HG03066 (cell line): ENCODE results near the gene ADAM19.
A peak's percentile ranks its signal among the peaks of the same experiment; 100 is the strongest.
"Not testable (repeated sequence)": the region's sequence is repeated elsewhere in the genome, so short reads cannot be mapped to it uniquely, and the experiment has no call there.

ENCODE experiments used
- ATAC-seq: cut with Tn5 transposase; IDR thresholded peaks from one replicate; pipeline ENCODE4 v1.9.1; 2021; ENCODE audit warnings: low read depth; ENCODE audit not compliant: unreplicated experiment

Gene ADAM19

DNA sequence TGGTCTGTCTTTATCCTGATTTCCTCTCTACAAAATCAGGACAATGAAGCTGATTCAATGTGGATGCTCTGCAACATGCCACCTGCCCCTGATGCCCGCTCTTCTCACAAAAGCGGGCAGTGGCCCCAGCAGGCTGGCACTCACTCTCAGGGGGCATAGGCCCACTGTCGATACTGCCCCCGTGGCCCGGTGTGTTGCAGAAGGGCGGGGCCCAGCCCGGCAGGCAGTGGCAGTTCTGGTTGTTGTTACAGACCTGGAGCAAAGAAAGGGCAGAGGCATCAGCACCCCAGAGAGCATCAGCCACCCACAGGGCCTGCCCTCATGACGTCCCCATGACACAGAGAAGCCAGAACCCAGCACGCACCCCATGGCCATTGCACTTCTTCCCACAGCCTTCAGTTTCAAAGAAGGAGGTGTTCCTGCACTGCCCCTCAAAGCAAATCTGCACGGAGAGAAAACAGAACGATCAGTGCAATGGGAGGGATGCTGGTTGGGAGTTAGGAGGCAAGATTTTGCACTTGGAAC is 84.0 kb downstream of the ADAM19 start:
- ATAC-seq: no peak

DNA sequence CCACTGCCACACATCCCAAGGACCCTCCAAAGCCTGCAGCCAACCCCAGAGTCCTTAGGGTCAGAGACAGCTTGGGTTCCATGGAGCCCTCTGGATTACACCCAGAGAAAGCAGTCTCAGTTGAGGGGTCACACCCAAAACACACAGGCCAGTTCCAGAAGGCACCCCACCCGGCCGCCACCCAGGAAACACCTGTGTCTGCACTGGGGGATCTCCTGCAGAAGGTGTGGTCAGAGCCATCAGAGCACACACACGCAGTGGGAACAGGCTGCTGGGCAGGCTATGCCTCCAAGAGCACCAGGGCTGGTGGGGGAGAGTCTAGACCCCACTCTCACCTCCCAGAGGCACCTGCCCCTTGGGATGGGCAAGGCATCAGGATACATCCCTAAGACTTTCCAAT is 88.2 kb downstream of the ADAM19 start:
- no peak for ATAC-seq

DNA sequence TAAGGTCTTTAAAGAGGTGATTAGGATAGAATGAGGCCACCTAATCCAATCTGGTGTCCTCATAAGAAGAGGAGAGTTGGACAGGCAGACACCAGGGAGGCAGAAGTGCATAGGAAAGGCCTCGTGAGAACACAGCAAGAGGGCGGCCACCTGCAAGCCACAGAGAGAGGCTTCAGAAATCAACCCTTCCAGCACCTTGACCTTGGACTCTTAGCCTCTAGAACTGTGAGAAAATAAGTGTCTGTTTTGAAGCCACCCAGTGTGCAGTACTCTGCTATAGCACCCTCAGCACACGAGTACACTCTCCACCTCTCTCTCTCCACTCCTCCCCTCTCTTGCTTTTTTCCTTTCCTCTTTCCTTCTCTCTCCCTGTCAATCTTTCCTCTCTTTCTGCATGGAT is 88.7 kb downstream of the ADAM19 start:
- ATAC-seq: peak; percentile 46

- ATAC-seq: peak; percentile 51
These were observed 89.3 kb downstream of the ADAM19 start for GRCh38 chr5:157486221-157486681.

DNA sequence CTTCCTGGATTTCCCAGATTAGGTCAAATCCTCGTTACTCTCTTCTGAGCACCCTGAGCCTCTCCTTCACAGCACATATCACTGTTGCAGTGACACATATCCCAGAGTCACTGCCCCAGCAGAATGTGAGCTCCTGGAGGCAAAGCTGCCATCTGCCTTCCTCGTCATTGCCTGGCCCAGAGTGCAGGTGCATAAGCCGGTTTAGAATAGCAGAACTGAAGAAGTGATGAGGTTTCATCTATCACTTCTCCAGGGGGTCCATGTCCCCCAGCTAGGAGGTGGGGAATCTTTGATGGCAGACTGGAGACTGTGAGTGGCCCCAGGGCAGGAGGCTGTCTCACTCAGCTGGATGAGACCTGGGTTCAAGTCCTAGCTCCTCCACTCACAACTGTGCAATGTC is 89.8 kb downstream of the ADAM19 start:
- ATAC-seq: peak; percentile 35

- no peak for ATAC-seq
These were observed 90.2 kb downstream of the ADAM19 start for GRCh38 chr5:157485340-157485739.

DNA sequence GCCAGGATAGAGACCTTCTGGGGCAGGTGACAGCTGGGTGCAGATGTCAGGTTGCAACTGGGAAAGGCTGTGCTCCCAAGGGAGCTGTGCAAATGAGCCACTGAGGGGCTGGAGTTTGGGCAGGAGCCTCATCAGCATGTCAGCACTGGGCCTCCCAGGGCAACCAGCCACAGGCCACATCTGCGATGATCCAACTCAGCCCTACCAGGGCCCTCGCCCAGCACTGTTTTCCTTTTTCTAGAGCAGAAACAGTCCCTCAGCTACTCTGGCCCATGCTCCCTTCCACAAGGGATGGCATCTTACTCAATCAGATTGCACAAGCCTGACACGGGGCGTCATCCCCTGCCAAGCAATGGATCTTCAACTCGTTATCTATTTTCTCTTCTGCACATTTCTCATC is 90.8 kb downstream of the ADAM19 start:
- ATAC-seq: no peak

- ATAC-seq: not testable (repeated sequence)
These were observed 92.9 kb downstream of the ADAM19 start for GRCh38 chr5:157482702-157483101.

GRCh38 chr5:157481666-157482065 is 93.9 kb downstream of the ADAM19 start:
- ATAC-seq: no peak

- no peak for ATAC-seq
These were observed 94.3 kb downstream of the ADAM19 start for GRCh38 chr5:157481265-157481664.

- no peak for ATAC-seq
These were observed 95.7 kb downstream of the ADAM19 start for GRCh38 chr5:157479612-157480510.

GRCh38 chr5:157479166-157479565 is 96.4 kb downstream of the ADAM19 start:
- ATAC-seq: no peak

- ATAC-seq: no peak
These were observed 96.8 kb downstream of the ADAM19 start for GRCh38 chr5:157478726-157479125.

- no peak for ATAC-seq
These were observed 97.6 kb downstream of the ADAM19 start for GRCh38 chr5:157477814-157478494.

GRCh38 chr5:157476702-157477408 is 98.7 kb downstream of the ADAM19 start:
- no peak for ATAC-seq

DNA sequence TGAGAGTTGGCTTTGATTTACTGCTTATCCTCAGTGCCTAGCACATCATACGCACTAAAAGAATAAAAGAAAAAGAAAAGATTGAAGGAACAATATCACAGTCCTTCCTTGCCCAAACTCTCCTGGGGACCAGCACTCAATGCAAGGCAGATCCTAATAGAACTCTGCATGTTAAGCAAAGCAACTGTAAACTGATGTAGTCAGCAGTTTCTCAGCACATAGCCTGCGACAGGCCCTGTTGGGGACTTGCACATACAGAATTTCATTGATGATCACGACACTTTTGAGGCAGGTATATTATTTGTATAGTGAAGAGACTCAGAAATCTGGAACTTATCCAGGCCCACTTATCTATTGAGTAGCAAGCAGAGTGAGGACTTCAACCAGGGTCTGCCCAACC is 100.1 kb downstream of the ADAM19 start:
- ATAC-seq: no peak

DNA sequence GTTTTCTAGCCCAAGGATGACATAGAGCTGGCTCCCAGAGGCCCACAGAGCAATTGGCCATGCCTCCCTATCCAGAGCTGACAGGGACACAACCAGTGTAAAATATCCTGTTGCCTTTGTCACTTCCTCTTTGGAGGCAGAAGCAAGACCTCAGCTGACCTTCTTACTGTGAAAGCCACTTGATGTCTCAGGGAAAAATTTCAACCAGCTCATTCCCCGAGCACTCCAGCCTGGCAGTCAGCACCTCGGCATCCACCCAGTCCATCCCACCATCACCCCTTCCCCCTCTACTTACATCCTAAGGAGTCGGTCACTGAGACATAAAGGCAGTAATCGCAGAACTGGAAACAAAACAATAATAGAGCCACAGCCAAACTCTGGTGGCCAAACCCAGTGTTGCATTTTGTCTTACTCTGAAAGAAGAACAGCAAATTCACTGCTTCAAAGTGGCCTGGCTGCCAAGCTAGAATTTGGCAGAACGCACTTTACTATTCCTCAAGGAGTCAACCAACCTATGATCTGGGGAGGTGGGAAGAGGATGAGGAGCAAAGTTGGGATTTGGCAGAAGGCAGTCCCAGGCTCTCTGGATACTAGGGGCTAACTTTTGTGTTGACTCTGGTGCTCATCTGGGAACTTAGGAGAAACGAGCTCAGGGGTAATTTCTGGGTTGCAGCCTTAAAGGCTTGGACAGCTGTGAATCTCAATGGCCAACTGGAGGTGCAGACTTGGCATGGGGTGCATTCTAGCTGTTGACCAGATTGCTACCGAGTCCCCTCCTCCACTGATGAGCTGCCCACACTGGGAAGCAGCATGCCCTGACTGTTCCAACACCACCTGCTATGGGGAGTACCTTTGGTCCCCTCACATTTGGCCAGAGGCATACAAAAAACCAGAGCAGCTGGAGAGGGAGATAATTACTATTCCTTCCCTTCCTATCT is 101.9 kb downstream of the ADAM19 start:
- no peak for ATAC-seq

DNA sequence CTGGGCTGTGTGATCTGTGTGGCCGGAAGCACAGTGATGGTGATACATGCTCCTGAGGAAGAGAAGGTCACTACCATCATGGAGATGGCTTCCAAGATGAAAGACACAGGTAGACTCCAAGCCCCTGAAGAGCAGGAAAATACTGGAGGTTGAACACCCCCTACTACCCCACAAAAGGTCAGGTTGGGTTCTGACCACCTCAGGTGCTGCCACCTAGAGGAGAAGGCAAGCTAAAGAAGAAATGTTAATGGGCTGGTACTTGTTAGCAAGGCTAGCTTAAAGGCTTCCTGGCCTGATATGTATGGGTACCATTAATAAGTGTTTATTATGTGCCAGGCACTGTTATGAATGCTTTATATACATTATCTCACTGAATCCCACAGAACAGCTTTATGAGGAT is 103.9 kb downstream of the ADAM19 start:
- no peak for ATAC-seq

DNA sequence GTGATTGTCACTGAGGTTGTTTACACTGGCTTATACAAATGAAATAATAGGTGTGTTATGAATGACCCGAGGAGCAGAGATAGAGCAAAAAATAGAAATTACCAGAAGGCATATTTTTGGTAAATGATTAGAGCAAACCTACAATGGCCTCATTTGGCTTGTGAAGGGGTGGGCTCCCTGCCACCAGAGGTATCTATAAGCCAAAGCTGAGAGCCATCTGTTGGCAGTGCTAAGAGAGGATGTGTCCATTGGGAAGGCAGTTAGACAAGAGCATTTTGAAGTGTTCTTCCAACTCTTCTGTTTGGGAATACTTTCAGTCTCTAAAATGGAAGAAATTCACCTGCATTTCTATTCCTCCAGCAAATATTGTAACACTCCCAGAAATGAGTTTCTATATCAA is 104.9 kb downstream of the ADAM19 start:
- ATAC-seq: no peak

GRCh38 chr5:157469687-157470086 is 105.9 kb downstream of the ADAM19 start:
- ATAC-seq: no peak
